Retina (tissue), 1 donor: ENCODE measurements around the gene MRPL46.
"Not testable (repeated sequence)": the region's sequence is repeated elsewhere in the genome, so short reads cannot be mapped to it uniquely, and the experiment has no call there.

Experiments
- DNase-seq: peaks from one replicate; pipeline ENCODE4 v3.0.0-alpha.2; 2016

The MRPL46 gene

GRCh38 chr15:88438181-88438580 lies 29.0 kb downstream of the MRPL46 start:
- no peak for DNase-seq

- not testable (repeated sequence) for DNase-seq
Observed at GRCh38 chr15:88434106-88434505, 33.1 kb downstream of the MRPL46 start.

GRCh38 chr15:88433046-88433685 lies 34.0 kb downstream of the MRPL46 start:
- DNase-seq, result no peak

GRCh38 chr15:88431441-88431840 lies 35.7 kb downstream of the MRPL46 start:
- DNase-seq, result no peak

GRCh38 chr15:88430051-88430450 lies 37.1 kb downstream of the MRPL46 start:
- no peak for DNase-seq

- DNase-seq, result no peak
Observed at GRCh38 chr15:88428805-88429605, 38.2 kb downstream of the MRPL46 start.

- DNase-seq, result peak; percentile 43
Observed at GRCh38 chr15:88428053-88428452, 39.1 kb downstream of the MRPL46 start.

GRCh38 chr15:88426304-88426703 lies 40.9 kb downstream of the MRPL46 start:
- no peak for DNase-seq

- no peak for DNase-seq
Observed at GRCh38 chr15:88423331-88423730, 43.9 kb downstream of the MRPL46 start.

GRCh38 chr15:88419830-88420229 lies 47.4 kb downstream of the MRPL46 start:
- no peak for DNase-seq
